Gastrocnemius medialis (tissue), 4 donors: ENCODE data around the gene SST. TPM values are rescaled to one million over a fixed set of nuclear protein-coding genes. Genes with fewer than 3 reads are reported as not detected.

Experiments used
- ATAC-seq, 2 donors: fragments of 150-250 bp; one replicate each; pipeline ENCODE4 v1.9.1; 2016
- DNase-seq, 2 donors: peaks; one replicate each; pipeline ENCODE4 v3.0.0-alpha.2; 2019
- H3K27ac ChIP-seq, 4 donors: fragments of 200-600 bp; sonication (generic); 1 replicate in 1 of 4; 2 replicates in 3 of 4; pipeline ENCODE4 v1.5.1; 2016 to 2018; ENCODE audit warnings: mild to moderate bottlenecking in 2 of 4, moderate library complexity in 1 of 4
- H3K27me3 ChIP-seq, 3 donors: fragments of 200-600 bp; sonication (generic) in 2 of 3; 1 replicate in 1 of 3; 2 replicates in 2 of 3; pipeline versions ENCODE4 v1.5.1 to v1.6.0; 2016 to 2019; ENCODE audit warnings: mild to moderate bottlenecking in 1 of 3, moderate library complexity in 1 of 3
- H3K36me3 ChIP-seq, 2 donors: fragments of 200-600 bp; sonication (generic) in 1 of 2; one replicate each; pipeline ENCODE4 v1.5.1; 2017 to 2018
- H3K4me1 ChIP-seq, 2 donors: fragments of 200-600 bp; sonication (generic) in 1 of 2; one replicate each; pipeline ENCODE4 v1.5.1; 2016 to 2017; ENCODE audit warnings: mild to moderate bottlenecking in 2 of 2
- H3K4me3 ChIP-seq, 4 donors: fragments of 200-600 bp; sonication (generic) in 3 of 4; 1 replicate in 1 of 4; 2 replicates in 3 of 4; pipeline ENCODE4 v1.5.1; 2016 to 2019; ENCODE audit warnings: mild to moderate bottlenecking in 2 of 4
- H3K9me3 ChIP-seq, 3 donors: fragments of 200-600 bp; sonication (generic) in 2 of 3; 1 replicate in 1 of 3; 2 replicates in 2 of 3; pipeline ENCODE4 v1.5.1; 2016 to 2019
- POLR2A ChIP-seq, 2 donors: fragments of 450-650 bp; IDR thresholded peaks; one replicate each; pipeline ENCODE4 v1.6.1; 2017; ENCODE audit warnings: antibody characterized with exemption in 2 of 2, mild to moderate bottlenecking in 2 of 2, moderate library complexity in 2 of 2
- in situ Hi-C, 4 donors: fragments of 200-750 bp; cut with MboI; loops; one replicate each; pipeline versions ENCODE4 v1.15.0 to v1.8.0; 2017; ENCODE audit warnings: low sequenced_read_pairs in 4 of 4
- intact Hi-C: fragments of 100-400 bp; cut with DNase I; formaldehyde crosslinking; loops from one replicate; pipeline ENCODE4 v1.15.1; 2023; ENCODE audit warnings: low total_unique reads
- total RNA-seq, 4 donors: library from RNA; depleted of rRNA; stranded (reverse); fragments of >200 nt; gene quantifications; one replicate each; pipeline versions ENCODE4 v1.1.0 to v1.2.3, GENCODE V29; 2016
- TF ChIP-seq, protein P1 (sequence below), 5 experiments: fragments of 450-650 bp in 3 of 5; fragments of 200-600 bp in 2 of 5; sonication (generic) in 2 of 5; IDR thresholded peaks in 4 of 5; conservative IDR thresholded peaks in 1 of 5; 1 replicate in 4 of 5; 2 replicates in 1 of 5; pipeline ENCODE4 v1.5.1; 2016 to 2019; ENCODE audit warnings: antibody characterized with exemption in 5 of 5, mild to moderate bottlenecking in 3 of 5, moderate library complexity in 3 of 5

The SST gene
- total RNA-seq, 4 donors from 2014 or later = not detected

DNA sequence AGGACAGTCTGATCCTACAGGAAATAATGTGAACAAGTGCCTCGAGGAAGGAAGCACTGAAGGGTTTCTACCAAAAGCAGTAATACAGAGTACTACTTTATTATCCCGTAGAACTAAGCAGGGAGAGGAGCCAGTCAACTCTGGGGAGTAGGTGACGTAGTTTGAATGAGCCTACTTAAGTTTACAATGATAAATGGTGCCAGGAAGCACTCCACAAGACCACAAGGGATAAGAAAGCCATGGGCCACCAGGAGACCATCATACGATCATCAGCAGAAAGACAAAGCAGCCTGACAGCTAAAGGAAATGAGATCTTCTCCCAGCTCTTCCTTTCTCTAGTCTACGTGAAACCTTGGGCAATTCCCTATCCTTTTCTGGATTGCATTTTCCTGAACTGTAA is 27.3 kb downstream of the SST start:
- no peak for TF ChIP-seq POLR2A (IDR thresholded peaks at IDR 0.05)
- TF ChIP-seq, protein P1, sequence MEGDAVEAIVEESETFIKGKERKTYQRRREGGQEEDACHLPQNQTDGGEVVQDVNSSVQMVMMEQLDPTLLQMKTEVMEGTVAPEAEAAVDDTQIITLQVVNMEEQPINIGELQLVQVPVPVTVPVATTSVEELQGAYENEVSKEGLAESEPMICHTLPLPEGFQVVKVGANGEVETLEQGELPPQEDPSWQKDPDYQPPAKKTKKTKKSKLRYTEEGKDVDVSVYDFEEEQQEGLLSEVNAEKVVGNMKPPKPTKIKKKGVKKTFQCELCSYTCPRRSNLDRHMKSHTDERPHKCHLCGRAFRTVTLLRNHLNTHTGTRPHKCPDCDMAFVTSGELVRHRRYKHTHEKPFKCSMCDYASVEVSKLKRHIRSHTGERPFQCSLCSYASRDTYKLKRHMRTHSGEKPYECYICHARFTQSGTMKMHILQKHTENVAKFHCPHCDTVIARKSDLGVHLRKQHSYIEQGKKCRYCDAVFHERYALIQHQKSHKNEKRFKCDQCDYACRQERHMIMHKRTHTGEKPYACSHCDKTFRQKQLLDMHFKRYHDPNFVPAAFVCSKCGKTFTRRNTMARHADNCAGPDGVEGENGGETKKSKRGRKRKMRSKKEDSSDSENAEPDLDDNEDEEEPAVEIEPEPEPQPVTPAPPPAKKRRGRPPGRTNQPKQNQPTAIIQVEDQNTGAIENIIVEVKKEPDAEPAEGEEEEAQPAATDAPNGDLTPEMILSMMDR (IDR thresholded peaks at IDR 0.05 in 4 of 5, conservative IDR thresholded peaks at IDR 0.05 in 1 of 5) = no peak
- Histone ChIP-seq H3K4me1 (no peaks in the 10 kb centered on the region), H3K27ac (no peak overlapping the region), H3K36me3 (no peaks in the 10 kb centered on the region), H3K27me3 (no peaks in the 10 kb centered on the region), H3K9me3 (no peaks in the 10 kb centered on the region), H3K4me3 (no peak overlapping the region)
- ATAC-seq (no peak), DNase-seq (no peak)
- intact Hi-C loops = no loop called here
- in situ Hi-C loops = no loop called here

DNA sequence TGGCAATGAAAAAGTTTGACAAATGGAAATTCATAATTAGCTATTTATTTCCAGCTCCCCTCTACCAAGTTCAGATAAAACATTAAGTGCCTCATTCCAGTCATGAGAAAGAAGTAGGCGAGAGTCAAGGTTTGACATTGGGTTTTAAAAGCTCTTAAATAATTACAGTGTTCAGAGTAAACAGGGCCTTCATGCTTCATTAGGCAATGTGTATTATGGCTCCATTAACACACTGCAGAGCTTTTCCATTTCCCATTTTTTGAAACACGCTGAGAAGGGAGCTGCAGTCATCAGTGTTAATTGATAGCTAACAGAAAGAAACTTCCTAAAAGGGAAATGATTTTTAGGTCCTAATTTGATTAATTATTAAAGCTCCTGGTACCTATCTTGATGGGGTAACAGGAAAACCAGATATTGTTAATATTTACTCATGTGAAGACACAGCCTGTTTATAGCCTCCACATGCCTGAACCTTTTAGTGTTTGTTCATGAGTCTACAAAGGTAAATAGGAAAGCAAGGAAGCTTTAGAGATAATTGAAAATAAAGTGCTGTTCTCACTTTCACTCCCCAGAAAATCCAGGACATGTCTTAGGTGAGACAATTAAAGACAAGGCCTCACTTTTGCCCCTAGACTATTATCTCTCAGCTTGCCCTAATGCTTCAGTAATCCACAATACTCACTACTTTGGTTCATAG is 28.7 kb downstream of the SST start:
- TF ChIP-seq POLR2A (IDR thresholded peaks at IDR 0.05) = no peak
- TF ChIP-seq, protein P1 (IDR thresholded peaks at IDR 0.05 in 4 of 5, conservative IDR thresholded peaks at IDR 0.05 in 1 of 5) = no peak
- ATAC-seq (no peak), DNase-seq (no peak)
- intact Hi-C loops = no loop called here
- H3K27me3 ChIP-seq = no peaks in the 10 kb centered on the region
- in situ Hi-C loops = no loop called here
- no peak overlapping the region for H3K4me3 ChIP-seq
- H3K36me3 ChIP-seq = no peaks in the 10 kb centered on the region
- H3K4me1 ChIP-seq = no peaks in the 10 kb centered on the region
- no peaks in the 10 kb centered on the region for H3K9me3 ChIP-seq
- no peak overlapping the region for H3K27ac ChIP-seq

- intact Hi-C loops = no loop called here
- TF ChIP-seq, protein P1 (IDR thresholded peaks at IDR 0.05 in 4 of 5, conservative IDR thresholded peaks at IDR 0.05 in 1 of 5) = no peak
- TF ChIP-seq POLR2A (IDR thresholded peaks at IDR 0.05) = no peak
- H3K27ac ChIP-seq = no peak overlapping the region
- no peaks in the 10 kb centered on the region for H3K27me3 ChIP-seq
- DNase-seq = no peak
- ATAC-seq = no peak
- in situ Hi-C loops = no loop called here
- H3K36me3 ChIP-seq = no peaks in the 10 kb centered on the region
- H3K4me3 ChIP-seq = no peak overlapping the region
- H3K9me3 ChIP-seq = no peaks in the 10 kb centered on the region
- H3K4me1 ChIP-seq = no peaks in the 10 kb centered on the region
Observed at GRCh38 chr3:187640569-187641059, 29.6 kb downstream of the SST start.

GRCh38 chr3:187639927-187640568 is 30.1 kb downstream of the SST start:
- no peak for DNase-seq
- no peaks in the 10 kb centered on the region for H3K36me3 ChIP-seq
- intact Hi-C loops (no loop called here), in situ Hi-C loops (no loop called here)
- TF ChIP-seq, protein P1 (IDR thresholded peaks at IDR 0.05 in 4 of 5, conservative IDR thresholded peaks at IDR 0.05 in 1 of 5) = no peak
- TF ChIP-seq POLR2A (IDR thresholded peaks at IDR 0.05) = no peak
- no peak overlapping the region for H3K27ac ChIP-seq
- H3K4me1 ChIP-seq = no peaks in the 10 kb centered on the region
- no peak for ATAC-seq
- no peak overlapping the region for H3K4me3 ChIP-seq
- H3K9me3 ChIP-seq = no peaks in the 10 kb centered on the region
- no peaks in the 10 kb centered on the region for H3K27me3 ChIP-seq
